Measurements from ENCODE around the gene NEK7. TPM values are rescaled to one million over a fixed set of nuclear protein-coding genes. Genes with fewer than 3 reads are reported as not detected.

NEK7 gene
- total RNA-seq, 2 donors from 2014 or later: 24.2 to 26.8 TPM

DNA sequence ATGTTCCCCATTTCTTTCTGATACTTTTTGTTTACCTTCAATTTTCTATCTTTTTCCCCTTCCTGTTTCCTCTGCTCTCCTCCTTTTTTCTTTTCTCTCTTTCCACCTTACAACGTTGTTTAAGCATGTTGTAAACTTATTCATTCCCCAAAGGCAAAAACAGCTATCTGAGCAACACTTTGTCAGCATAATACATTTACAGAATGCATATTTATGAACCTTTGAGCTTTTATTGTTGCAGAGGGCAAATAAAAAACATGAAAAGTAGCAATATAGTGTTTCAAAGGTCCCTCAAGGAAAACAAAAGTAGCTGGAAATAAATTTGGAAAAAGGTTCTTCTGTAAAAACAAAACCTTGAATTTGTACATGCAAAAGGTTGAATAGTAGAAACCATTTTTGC lies 214.2 kb downstream of the NEK7 start:
- Mint-ChIP-seq H3K9me3 (peaks cover 4% of the 10 kb centered on the region), H3K27me3 (ENCODE audit: insufficient read depth) (no peaks in the 10 kb centered on the region), H3K4me1 (no peaks in the 10 kb centered on the region), H3K4me3 (no peak overlapping the region), H3K36me3 (ENCODE audit: low read depth) (no peaks in the 10 kb centered on the region), H3K27ac (no peak overlapping the region)
- no peaks in the 10 kb centered on the region for H3K4me1 ChIP-seq (ENCODE audit: control insufficient read depth, insufficient read depth, low read length)
- no peak overlapping the region for H3K27ac ChIP-seq (ENCODE audit: low read depth, low read length)
- peaks cover 8% of the 10 kb centered on the region for H3K9me3 ChIP-seq (ENCODE audit: control insufficient read depth, low read length)
- H3K9ac ChIP-seq (ENCODE audit: extremely low read depth, low read length, poor library complexity, severe bottlenecking): no peak overlapping the region
- WGBS, 2 experiments (ENCODE audit: insufficient coverage in 1 of 2, insufficient read length in 1 of 2): 93 to 100% methylated on average over 1 of the region's 1 CpG
- TF ChIP-seq, protein P1, sequence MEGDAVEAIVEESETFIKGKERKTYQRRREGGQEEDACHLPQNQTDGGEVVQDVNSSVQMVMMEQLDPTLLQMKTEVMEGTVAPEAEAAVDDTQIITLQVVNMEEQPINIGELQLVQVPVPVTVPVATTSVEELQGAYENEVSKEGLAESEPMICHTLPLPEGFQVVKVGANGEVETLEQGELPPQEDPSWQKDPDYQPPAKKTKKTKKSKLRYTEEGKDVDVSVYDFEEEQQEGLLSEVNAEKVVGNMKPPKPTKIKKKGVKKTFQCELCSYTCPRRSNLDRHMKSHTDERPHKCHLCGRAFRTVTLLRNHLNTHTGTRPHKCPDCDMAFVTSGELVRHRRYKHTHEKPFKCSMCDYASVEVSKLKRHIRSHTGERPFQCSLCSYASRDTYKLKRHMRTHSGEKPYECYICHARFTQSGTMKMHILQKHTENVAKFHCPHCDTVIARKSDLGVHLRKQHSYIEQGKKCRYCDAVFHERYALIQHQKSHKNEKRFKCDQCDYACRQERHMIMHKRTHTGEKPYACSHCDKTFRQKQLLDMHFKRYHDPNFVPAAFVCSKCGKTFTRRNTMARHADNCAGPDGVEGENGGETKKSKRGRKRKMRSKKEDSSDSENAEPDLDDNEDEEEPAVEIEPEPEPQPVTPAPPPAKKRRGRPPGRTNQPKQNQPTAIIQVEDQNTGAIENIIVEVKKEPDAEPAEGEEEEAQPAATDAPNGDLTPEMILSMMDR (conservative IDR thresholded peaks at IDR 0.05): no peak
- H3K4me3 ChIP-seq (ENCODE audit: low read length): no peak overlapping the region
- H3K36me3 ChIP-seq (ENCODE audit: control insufficient read depth, insufficient read depth, low read length): no peaks in the 10 kb centered on the region
- H3K27me3 ChIP-seq (ENCODE audit: control insufficient read depth, insufficient read depth, low read length, poor library complexity, severe bottlenecking): no peaks in the 10 kb centered on the region
- DNase-seq: no peak

Other genes with a start within 250 kb of the NEK7 start
- gene LHX9, start 239.6 kb upstream of the NEK7 start, total RNA-seq: not detected

Data from endodermal cell (in vitro differentiated cells).